Activated CD4-positive, alpha-beta T cell treated with anti-CD3 and anti-CD28 coated beads for 4 hours (primary cell): ENCODE measurements around the gene NGDN.
"Not testable (repeated sequence)": the region's sequence is repeated elsewhere in the genome, so short reads cannot be mapped to it uniquely, and the experiment has no call there.

Experiments
- DNase-seq, 2 donors: peaks; one replicate each; pipeline ENCODE4 v3.0.0-alpha.2; 2020

The NGDN gene

GRCh38 chr14:23469127-23469905, at the start of gene NGDN:
Gene NGDN, plus strand, starts transcription at chr14:23469703. Its CDS starts 13 bp downstream, at chr14:23469716.
- DNase-seq: peak; percentile 88

GRCh38 chr14:23421594-23421993, 47.9 kb upstream of the NGDN start:
- DNase-seq: no peak

- no peak for DNase-seq
Measured at GRCh38 chr14:23423657-23424056, 45.8 kb upstream of the NGDN start.

GRCh38 chr14:23425169-23425568, 44.3 kb upstream of the NGDN start:
- DNase-seq: no peak

GRCh38 chr14:23425798-23426197, 43.7 kb upstream of the NGDN start:
- not testable (repeated sequence) for DNase-seq

GRCh38 chr14:23428686-23429495, 40.6 kb upstream of the NGDN start:
- DNase-seq: no peak

GRCh38 chr14:23430016-23430722, 39.3 kb upstream of the NGDN start:
- no peak for DNase-seq

- DNase-seq: no peak
Measured at GRCh38 chr14:23430723-23431085, 38.8 kb upstream of the NGDN start.

- DNase-seq: no peak
Measured at GRCh38 chr14:23431486-23431885, 38.0 kb upstream of the NGDN start.

GRCh38 chr14:23432102-23432925, 37.2 kb upstream of the NGDN start:
- DNase-seq: no peak

- DNase-seq: no peak
Measured at GRCh38 chr14:23432946-23433345, 36.6 kb upstream of the NGDN start.

- no peak for DNase-seq
Measured at GRCh38 chr14:23433457-23433856, 36.0 kb upstream of the NGDN start.

- DNase-seq: no peak
Measured at GRCh38 chr14:23434488-23435222, 34.8 kb upstream of the NGDN start.

GRCh38 chr14:23435543-23436326, 33.8 kb upstream of the NGDN start, which contains the start of gene MYH7:
Gene MYH7, minus strand, starts transcription at chr14:23435660. Its CDS starts 1,928 bp downstream, at chr14:23433732.
- no peak for DNase-seq

- no peak for DNase-seq
Measured at GRCh38 chr14:23436327-23437132, 33.0 kb upstream of the NGDN start.

GRCh38 chr14:23437133-23438100, 32.1 kb upstream of the NGDN start:
- no peak for DNase-seq

- no peak for DNase-seq
Measured at GRCh38 chr14:23438101-23438971, 31.2 kb upstream of the NGDN start.
